ENCODE measurements around the gene CDK10. TPM values are rescaled to one million over a fixed set of nuclear protein-coding genes. Genes with fewer than 3 reads are reported as not detected.

The CDK10 gene
- total and polyA plus RNA-seq, 9 of the 15 experiments (the other 6 are each of a cell fraction or from before 2014, with no cell fraction given) = 2.0 to 85.1 (median 40.1) TPM

DNA sequence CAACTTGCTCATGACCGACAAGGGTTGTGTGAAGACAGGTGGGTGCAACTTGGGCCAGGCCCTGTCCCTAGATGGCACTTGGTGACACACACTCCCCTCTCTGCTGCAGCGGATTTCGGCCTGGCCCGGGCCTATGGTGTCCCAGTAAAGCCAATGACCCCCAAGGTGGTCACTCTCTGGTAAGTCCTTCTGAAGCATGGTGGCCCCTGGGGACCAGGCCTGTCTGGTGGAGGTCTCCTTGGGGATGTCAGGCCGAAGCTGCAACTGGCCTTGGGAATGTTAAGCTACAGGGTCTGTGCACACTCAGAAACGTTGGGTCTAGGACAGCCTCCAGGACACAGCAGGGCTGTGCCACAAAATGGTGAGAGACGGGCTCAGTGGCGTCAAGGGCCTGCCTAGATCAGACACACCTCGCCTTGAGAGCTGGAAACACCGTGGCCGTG lies 6.8 kb downstream of the CDK10 start (continued):
- TF ChIP-seq, protein P1, sequence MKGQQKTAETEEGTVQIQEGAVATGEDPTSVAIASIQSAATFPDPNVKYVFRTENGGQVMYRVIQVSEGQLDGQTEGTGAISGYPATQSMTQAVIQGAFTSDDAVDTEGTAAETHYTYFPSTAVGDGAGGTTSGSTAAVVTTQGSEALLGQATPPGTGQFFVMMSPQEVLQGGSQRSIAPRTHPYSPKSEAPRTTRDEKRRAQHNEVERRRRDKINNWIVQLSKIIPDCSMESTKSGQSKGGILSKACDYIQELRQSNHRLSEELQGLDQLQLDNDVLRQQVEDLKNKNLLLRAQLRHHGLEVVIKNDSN (CRISPR knock-in tag; IDR thresholded peaks at IDR 0.05) = no peak
- TF ChIP-seq FOXM1 (IDR thresholded peaks at IDR 0.05; ENCODE audit: low read depth) = no peak
- TF ChIP-seq FOXM1 (CRISPR knock-in tag; IDR thresholded peaks at IDR 0.05; ENCODE audit: low read depth) = no peak
- no peak for TF ChIP-seq DDX20 (tag; IDR thresholded peaks at IDR 0.05; ENCODE audit: low read depth)
- TF ChIP-seq, protein P2, sequence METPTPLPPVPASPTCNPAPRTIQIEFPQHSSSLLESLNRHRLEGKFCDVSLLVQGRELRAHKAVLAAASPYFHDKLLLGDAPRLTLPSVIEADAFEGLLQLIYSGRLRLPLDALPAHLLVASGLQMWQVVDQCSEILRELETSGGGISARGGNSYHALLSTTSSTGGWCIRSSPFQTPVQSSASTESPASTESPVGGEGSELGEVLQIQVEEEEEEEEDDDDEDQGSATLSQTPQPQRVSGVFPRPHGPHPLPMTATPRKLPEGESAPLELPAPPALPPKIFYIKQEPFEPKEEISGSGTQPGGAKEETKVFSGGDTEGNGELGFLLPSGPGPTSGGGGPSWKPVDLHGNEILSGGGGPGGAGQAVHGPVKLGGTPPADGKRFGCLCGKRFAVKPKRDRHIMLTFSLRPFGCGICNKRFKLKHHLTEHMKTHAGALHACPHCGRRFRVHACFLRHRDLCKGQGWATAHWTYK (CRISPR knock-in tag; IDR thresholded peaks at IDR 0.05) = no peak
- TF ChIP-seq FOS (IDR thresholded peaks at IDR 0.05; ENCODE audit: extremely low read depth, insufficient read length) = no peak
- no peak for TF ChIP-seq TBL1XR1 (IDR thresholded peaks at IDR 0.05; ENCODE audit: low read length in 2 of 2)
- TF ChIP-seq RBM14 (IDR thresholded peaks at IDR 0.05; ENCODE audit: borderline replicate concordance, insufficient read depth, low read depth, low read length) = no peak
- TF ChIP-seq ZNF347 (CRISPR knock-in tag; IDR thresholded peaks at IDR 0.05; ENCODE audit: low read depth) = no peak
